ENCODE results near the gene DENND2A. TPM values are rescaled to one million over a fixed set of nuclear protein-coding genes. Genes with fewer than 3 reads are reported as not detected.

DENND2A gene, protein sequence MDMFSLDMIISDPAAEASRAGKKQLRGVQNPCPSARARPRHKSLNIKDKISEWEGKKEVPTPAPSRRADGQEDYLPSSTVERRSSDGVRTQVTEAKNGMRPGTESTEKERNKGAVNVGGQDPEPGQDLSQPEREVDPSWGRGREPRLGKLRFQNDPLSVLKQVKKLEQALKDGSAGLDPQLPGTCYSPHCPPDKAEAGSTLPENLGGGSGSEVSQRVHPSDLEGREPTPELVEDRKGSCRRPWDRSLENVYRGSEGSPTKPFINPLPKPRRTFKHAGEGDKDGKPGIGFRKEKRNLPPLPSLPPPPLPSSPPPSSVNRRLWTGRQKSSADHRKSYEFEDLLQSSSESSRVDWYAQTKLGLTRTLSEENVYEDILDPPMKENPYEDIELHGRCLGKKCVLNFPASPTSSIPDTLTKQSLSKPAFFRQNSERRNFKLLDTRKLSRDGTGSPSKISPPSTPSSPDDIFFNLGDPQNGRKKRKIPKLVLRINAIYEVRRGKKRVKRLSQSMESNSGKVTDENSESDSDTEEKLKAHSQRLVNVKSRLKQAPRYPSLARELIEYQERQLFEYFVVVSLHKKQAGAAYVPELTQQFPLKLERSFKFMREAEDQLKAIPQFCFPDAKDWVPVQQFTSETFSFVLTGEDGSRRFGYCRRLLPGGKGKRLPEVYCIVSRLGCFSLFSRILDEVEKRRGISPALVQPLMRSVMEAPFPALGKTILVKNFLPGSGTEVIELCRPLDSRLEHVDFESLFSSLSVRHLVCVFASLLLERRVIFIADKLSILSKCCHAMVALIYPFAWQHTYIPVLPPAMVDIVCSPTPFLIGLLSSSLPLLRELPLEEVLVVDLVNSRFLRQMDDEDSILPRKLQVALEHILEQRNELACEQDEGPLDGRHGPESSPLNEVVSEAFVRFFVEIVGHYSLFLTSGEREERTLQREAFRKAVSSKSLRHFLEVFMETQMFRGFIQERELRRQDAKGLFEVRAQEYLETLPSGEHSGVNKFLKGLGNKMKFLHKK
- 0.24 to 0.42 TPM (median 0.35 TPM) in 5 replicates for total RNA-seq (2022; extraction: Qiagen RNA extraction; ENCODE audit: low read depth)

DNA sequence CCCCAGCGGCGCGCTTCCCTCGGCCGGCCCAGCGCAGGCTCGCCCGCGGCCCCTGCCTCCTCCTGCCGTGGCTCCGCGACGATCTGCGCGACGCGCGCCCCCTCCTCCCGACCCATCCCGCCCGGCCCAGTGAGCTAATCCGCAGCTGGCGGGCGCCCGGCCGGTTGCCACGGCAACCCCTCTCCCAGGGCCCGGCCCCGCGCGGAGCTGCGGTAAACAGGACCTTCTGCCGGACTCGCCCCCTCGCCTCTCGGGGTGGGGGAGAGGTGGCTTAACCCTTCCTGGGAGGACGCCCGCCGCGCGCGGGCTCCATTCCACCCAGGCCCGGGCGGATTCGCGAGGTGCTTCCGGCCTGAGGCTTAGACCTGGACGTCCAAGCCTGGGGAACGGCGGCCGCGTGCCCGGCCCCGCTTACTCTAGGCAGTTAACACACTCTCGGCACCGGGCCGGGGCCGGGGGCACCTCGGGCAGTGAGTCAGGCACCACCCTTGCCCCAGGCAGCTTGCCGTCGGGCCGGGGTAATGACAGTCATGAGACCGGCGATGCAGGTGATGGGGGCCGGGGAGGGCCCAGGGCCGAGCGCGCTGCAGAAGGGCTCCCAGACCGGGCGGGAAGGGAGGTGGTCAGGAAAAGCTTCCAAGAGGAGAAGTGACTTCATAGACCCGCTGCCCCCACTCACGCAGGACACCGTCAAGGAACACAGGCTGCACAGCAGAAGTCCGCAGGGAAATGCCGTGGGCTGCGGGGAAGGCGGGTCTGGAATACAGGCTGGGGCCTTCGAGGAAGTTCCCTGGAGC, at the start of gene DENND2A:
TSS of gene DENND2A (minus strand) at position 87 of the 797 bp plus-strand sequence. CDS start 38,416 bp downstream, outside the sequence.

DNA sequence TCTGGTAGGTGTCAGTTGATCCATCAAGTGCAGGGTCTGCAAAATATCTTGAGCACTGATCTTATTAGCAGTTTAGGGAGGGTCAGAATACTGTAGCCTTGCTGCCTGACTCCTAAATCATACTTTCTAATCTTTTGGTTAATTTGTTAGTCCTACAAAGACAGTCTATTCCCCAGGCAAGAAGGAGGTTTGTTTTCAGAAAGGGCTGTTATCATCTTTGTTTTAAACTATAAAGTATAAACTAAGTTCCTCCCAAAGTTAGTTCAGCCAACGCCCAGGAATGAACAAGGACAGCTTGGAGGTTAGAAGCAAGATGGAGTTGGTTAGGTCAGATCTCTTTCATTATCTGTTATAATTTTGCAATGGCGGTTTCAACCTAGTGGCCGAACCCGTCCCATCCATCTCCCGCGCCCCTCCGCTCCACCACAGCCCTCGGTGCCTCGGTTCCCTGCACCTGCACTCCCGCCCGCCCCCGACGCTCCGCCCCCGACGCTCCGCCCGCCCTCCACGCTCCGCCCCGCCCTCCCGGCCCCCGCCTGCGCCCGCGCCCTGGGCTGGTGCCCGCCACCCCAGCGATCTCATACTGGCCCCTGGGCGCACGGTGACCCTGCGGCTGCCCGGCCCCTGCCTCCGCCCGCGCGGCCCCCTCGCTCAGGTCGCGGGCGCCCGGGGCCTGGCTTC, 31.9 kb upstream of the DENND2A start, which contains the start of gene ADCK2:
TSS of gene ADCK2 (plus strand) at position 564 of the 681 bp plus-strand sequence. CDS start 386 bp downstream, outside the sequence.

DNA sequence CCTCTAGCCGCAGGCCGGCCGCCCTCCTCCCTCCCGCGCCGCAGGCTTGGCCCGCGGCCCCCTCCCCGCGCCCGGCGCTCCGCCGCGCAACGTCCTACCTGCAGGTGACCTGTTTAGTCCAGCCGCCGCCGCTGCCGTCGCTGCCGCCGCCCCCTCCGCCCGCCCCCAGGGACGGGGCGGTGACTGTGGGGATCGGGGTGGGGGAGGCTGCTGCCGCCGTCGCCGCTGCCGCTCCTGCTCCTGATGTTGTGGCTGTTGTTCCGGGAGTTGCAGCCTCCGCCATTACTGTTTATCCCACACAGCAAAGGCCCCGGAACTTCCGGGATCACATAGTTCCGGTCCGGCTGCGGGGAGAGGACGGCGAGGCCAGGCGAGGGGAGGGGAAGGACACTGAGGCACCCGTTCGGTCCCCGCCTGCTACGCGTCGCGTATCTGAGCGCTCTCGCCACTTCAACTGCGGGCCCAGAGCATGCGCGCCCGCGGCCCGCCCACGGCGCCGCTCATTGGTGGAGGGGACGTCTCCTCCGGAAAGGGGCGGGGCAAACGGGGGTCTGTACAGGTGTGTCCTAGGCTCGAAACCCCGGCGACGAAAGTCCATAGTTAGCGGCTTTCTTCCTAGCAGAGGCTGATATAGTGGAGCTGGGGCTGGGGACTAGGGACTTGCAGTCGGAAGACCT, 161.4 kb downstream of the DENND2A start, which contains the start of gene MKRN1:
TSS of gene MKRN1 (minus strand) at position 444 of the 677 bp plus-strand sequence. CDS start at position 283, 161 bp downstream.

Other genes with a start within 250 kb of the DENND2A start
- gene SLC37A3, start 242.3 kb downstream of the DENND2A start, total RNA-seq (2022; extraction: Qiagen RNA extraction; ENCODE audit: low read depth), result 24.7 to 30.2 TPM (median 27.0 TPM) in 5 replicates
- gene RAB19, start 236.8 kb downstream of the DENND2A start, total RNA-seq (2022; extraction: Qiagen RNA extraction; ENCODE audit: low read depth), result not detected in 5 replicates
- 55.3 to 62.7 TPM (median 60.1 TPM) in 5 replicates for gene MKRN1, start 161.3 kb downstream of the DENND2A start, total RNA-seq (2022; extraction: Qiagen RNA extraction; ENCODE audit: low read depth)
- 14.3 to 19.5 TPM (median 18.0 TPM) in 5 replicates for gene ADCK2, start 32.1 kb upstream of the DENND2A start, total RNA-seq (2022; extraction: Qiagen RNA extraction; ENCODE audit: low read depth)
- 359 to 386 TPM (median 368 TPM) in 5 replicates for gene NDUFB2, start 55.9 kb upstream of the DENND2A start, total RNA-seq (2022; extraction: Qiagen RNA extraction; ENCODE audit: low read depth)